ENCODE measurements around the gene ARHGAP22.

DNA sequence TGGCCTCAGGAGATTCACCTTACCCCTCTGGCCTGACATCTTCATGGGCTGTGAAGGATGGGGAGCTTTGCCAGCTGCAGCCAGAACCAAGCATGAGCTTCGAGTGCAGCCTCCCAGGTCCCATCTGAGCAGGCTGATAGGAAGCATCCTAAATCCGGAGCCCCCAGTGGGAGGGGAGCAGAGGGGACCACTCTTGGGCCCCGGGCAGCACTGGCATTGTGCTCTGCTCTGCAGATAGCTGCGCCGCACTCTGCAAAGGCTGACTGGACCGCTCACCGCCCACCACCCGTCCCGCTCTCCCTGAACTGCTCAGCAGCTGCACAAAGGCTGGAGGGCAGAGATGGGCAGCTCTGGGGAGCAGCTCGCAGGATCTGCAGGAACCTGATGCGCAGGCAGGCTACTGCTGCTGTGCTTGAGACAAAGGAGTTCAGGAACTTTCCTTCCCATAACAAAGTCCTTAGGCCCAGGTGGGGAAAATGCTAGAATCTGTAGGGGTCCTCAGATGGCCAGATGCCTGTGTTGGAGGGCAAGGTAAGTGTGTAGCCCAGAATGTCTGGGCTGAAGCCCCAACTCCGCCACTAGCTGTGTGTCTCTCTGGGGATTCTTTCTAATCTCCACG lies 51.8 kb downstream of the ARHGAP22 start:
- TF ChIP-seq CTCF (IDR thresholded peaks at IDR 0.05 in 2 of 3, conservative IDR thresholded peaks at IDR 0.05 in 1 of 3; ENCODE audit: borderline replicate concordance in 1 of 3, insufficient read depth in 1 of 3, low read depth in 2 of 3, low read length in 2 of 3) (no peak), POLR2AphosphoS5 (IDR thresholded peaks at IDR 0.05; ENCODE audit: low read depth, low read length) (no peak), POLR2A (IDR thresholded peaks at IDR 0.05; ENCODE audit: borderline replicate concordance, extremely low read depth, insufficient read depth, insufficient read length) (no peak), EGR1 (IDR thresholded peaks at IDR 0.05; ENCODE audit: low read depth) (no peak), CEBPB (IDR thresholded peaks at IDR 0.05; ENCODE audit: low read depth) (no peak), YY1 (IDR thresholded peaks at IDR 0.05; ENCODE audit: extremely low read depth, insufficient replicate concordance, low read depth, low read length) (no peak), RAD21 (IDR thresholded peaks at IDR 0.05; ENCODE audit: low read depth) (no peak), EZH2phosphoT487 (IDR thresholded peaks at IDR 0.05; ENCODE audit: borderline replicate concordance) (no peak), ZNF274 (IDR thresholded peaks at IDR 0.05; ENCODE audit: low read depth, low read length) (no peak), EZH2 (IDR thresholded peaks at IDR 0.05) (no peak)

Data from HCT116 (cell line).